GM21737 (cell line): ENCODE results near the gene MYH9.

Source experiments
- ATAC-seq: cut with Tn5 transposase; IDR thresholded peaks from one replicate; pipeline ENCODE4 v1.9.1; 2021; ENCODE audit warnings: mild to moderate bottlenecking, moderate library complexity; ENCODE audit not compliant: unreplicated experiment

MYH9 gene

DNA sequence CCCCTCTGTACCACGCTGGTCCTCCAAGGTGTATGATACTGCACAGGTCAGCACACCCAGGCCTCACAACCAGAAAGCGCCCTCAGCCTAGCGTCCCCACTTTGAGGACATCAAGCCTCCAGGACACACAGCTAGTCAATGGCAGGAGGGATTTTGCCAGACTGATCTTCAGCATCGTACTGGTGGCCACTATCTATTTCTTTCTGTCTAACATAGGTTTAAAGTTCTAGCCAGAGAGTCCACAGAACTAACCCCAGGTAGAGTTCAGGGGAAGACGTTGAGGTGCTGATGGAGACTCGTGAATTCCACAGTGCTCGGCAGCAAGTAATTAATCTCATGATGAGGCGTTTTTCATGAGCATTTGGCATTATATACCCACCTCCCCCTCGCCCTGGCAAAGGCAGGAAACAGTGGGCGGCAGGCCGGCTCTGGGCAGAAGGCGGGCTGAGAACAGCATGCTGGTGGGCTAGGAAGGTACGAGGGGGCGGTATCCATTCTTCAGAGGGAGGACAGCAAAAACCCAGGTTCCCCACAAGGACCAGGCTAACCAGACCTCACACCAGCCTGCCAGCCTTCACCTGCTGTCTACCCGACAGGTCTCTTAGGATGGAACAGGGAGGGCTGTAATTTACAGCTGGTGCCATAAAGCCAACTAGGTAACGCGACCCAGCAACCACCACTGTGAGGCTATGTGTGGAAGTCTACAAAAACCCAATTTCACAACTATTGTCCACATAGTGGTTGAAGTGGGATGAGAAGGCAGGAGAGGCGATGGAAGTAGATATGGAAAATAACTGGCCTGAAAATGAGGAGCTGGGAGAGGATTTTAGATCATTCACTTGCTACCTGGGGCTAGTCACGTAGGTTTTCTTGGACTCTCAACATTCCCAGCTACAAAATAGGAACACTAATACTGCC, 18.5 kb downstream of the MYH9 start:
- no peak for ATAC-seq

GRCh38 chr22:36368359-36368983, 19.3 kb downstream of the MYH9 start:
- ATAC-seq: no peak

DNA sequence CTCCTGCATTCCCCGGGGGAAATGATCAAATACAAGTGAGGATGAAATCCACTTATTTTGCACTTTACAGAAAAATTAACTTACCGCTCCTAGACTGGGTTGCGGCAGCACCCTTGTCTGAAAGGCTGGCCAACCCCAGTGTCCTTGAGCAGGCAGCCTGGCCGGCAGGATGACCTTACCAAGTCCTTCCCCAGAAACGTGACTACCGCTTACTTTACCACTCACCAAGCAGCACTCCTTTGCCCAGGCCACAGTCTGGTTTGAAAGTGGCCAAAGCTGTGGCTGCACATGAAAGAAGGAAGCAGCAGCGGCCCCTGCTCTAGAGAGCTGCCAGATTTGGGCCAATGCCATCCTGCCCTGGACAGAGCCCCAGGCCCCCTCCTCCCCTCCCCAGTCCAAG, 20.3 kb downstream of the MYH9 start:
- no peak for ATAC-seq

DNA sequence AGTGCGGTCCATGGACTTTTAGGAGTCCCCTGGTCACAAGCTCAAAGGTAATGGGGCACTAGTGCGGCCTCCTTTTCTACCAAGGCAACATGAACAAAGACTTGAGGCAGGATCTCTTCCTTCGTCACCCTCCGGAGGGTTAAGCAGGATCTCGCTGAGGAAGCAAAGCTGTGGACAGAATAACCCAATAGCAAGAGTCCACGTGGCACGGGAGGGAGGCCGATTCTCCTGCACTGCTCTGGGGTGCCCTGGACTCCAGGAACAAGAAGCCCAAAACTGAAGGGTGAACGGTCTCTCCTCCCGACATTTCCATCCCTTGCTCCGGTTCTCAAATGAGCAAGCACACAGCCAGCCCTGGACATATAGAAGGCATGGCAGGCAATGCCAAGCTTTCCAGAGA, 20.7 kb downstream of the MYH9 start:
- ATAC-seq: no peak

- ATAC-seq: no peak
Measured at GRCh38 chr22:36366291-36366708, 21.5 kb downstream of the MYH9 start.

DNA sequence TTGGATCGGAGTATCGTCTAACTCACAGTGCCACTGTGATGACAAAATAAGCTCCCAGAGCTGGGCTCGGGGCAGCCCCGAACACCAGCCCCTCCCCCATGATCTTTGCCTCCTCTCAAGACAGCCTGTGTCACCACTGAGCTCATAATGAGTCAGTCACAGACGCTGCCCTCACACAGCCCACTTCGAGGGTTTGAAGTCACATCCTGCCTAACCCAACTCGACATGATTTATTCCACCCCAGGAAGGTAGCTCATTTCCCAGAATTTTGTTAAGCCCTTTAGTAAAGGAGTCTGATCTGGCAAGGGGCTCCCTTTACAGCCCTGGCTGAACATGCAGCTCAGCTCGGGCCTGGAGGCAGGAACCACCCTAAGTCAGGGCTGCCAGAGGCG, 22.8 kb downstream of the MYH9 start:
- ATAC-seq: no peak

- ATAC-seq: no peak
Measured at GRCh38 chr22:36364255-36365019, 23.3 kb downstream of the MYH9 start.

- no peak for ATAC-seq
Measured at GRCh38 chr22:36363349-36363981, 24.3 kb downstream of the MYH9 start.

- no peak for ATAC-seq
Measured at GRCh38 chr22:36362932-36363331, 24.8 kb downstream of the MYH9 start.

DNA sequence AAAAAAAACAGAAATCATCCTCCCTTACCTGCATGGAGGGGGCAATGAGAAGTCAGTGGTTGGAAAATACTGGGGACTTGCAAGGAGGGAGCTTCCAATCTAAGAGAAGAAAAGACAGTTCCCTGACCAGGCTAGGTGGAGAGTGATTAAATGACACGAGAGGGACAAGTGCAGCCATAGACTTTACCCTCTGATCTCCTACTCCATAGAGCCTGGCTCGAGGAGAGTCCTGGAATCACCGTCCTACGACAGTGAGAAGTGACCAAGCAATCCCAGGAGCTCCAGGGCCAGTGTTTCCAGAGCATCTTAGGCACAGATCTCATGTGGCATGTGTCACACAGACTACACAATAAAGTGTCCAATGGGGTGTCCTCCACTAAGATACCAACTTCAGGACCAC, 25.7 kb downstream of the MYH9 start:
- ATAC-seq: no peak

- ATAC-seq: no peak
Measured at GRCh38 chr22:36360871-36361383, 26.8 kb downstream of the MYH9 start.

- no peak for ATAC-seq
Measured at GRCh38 chr22:36360011-36360410, 27.8 kb downstream of the MYH9 start.

GRCh38 chr22:36359470-36359996, 28.2 kb downstream of the MYH9 start:
- ATAC-seq: no peak

- no peak for ATAC-seq
Measured at GRCh38 chr22:36358533-36359469, 29.0 kb downstream of the MYH9 start.

- no peak for ATAC-seq
Measured at GRCh38 chr22:36356708-36357624, 30.8 kb downstream of the MYH9 start.

DNA sequence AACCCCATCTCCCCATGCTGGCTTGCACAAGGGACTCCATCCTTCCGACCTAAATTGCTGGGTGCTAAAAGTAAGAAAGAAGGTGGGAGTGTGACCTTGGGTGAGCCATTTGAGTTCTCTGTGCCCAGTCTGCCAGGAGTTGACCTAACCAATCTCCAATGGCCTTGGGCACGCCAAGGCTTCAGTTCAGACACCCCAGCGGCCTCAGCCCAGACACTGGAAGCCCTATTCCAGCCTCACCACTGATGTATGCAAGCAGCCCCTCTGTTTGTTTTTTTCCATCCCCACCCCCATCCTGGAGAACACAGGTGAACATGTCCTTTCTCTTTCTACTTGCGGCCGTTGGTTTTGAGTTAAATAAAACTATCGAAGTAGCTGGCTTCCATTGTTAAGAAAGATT, 31.9 kb downstream of the MYH9 start:
- no peak for ATAC-seq

DNA sequence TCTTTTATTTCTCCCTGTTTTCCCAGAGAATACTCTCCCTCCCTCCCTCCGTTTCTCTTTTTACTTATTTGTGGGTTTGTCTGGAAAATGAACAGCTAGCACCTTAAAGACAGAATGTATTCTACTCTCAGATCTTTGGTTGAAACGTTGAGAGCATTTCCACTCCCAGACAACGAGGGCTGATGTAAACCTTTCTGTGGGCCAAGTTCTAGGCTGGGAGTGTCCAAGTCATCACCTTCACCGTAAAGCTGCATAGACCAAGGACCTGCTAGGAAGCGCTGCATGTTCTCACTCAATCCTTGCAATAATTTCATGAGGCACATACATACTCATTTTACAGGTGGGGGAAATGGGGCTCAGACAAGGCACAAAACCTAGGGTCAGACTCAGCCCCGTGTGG, 32.4 kb downstream of the MYH9 start:
- ATAC-seq: no peak

- ATAC-seq: no peak
Measured at GRCh38 chr22:36352803-36353507, 34.8 kb downstream of the MYH9 start.
